GM21576 (cell line): Measurements from ENCODE around the gene KRTAP10-4.
"Not testable (repeated sequence)": the region's sequence is repeated elsewhere in the genome, so short reads cannot be mapped to it uniquely, and the experiment has no call there.

Experiments used
- ATAC-seq: cut with Tn5 transposase; IDR thresholded peaks from one replicate; pipeline ENCODE4 v1.9.1; 2021; ENCODE audit warnings: mild to moderate bottlenecking, moderate library complexity; ENCODE audit not compliant: unreplicated experiment

Gene KRTAP10-4, protein sequence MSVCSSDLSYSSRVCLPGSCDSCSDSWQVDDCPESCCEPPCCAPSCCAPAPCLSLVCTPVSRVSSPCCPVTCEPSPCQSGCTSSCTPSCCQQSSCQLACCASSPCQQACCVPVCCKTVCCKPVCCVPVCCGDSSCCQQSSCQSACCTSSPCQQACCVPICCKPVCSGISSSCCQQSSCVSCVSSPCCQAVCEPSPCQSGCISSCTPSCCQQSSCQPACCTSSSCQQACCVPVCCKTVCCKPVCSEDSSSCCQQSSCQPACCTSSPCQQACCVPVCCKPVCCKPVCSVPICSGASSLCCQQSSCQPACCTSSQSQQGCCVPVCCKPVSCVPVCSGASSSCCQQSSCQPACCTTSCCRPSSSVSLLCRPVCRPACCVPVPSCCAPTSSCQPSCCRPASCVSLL

DNA sequence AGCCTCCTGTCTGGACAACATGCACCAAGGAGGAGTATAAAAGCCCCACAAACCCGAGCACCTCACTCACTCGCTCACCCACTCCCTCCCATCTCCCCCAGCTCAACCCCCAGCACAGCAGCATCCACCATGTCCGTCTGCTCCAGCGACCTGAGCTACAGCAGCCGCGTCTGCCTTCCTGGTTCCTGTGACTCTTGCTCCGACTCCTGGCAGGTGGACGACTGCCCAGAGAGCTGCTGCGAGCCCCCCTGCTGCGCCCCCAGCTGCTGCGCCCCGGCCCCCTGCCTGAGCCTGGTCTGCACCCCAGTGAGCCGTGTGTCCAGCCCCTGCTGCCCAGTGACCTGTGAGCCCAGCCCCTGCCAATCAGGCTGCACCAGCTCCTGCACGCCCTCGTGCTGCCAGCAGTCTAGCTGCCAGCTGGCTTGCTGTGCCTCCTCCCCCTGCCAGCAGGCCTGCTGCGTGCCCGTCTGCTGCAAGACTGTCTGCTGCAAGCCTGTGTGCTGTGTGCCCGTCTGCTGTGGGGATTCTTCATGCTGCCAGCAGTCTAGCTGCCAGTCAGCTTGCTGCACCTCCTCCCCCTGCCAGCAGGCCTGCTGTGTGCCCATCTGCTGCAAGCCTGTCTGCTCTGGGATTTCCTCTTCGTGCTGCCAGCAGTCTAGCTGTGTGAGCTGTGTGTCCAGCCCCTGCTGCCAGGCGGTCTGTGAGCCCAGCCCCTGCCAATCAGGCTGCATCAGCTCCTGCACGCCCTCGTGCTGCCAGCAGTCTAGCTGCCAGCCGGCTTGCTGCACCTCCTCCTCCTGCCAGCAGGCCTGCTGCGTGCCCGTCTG lies at the start of gene KRTAP10-4:
TSS of gene KRTAP10-4 (plus strand) at position 100 of the 827 bp plus-strand sequence. CDS start at position 130, 30 bp downstream.
- ATAC-seq: not testable (repeated sequence)

DNA sequence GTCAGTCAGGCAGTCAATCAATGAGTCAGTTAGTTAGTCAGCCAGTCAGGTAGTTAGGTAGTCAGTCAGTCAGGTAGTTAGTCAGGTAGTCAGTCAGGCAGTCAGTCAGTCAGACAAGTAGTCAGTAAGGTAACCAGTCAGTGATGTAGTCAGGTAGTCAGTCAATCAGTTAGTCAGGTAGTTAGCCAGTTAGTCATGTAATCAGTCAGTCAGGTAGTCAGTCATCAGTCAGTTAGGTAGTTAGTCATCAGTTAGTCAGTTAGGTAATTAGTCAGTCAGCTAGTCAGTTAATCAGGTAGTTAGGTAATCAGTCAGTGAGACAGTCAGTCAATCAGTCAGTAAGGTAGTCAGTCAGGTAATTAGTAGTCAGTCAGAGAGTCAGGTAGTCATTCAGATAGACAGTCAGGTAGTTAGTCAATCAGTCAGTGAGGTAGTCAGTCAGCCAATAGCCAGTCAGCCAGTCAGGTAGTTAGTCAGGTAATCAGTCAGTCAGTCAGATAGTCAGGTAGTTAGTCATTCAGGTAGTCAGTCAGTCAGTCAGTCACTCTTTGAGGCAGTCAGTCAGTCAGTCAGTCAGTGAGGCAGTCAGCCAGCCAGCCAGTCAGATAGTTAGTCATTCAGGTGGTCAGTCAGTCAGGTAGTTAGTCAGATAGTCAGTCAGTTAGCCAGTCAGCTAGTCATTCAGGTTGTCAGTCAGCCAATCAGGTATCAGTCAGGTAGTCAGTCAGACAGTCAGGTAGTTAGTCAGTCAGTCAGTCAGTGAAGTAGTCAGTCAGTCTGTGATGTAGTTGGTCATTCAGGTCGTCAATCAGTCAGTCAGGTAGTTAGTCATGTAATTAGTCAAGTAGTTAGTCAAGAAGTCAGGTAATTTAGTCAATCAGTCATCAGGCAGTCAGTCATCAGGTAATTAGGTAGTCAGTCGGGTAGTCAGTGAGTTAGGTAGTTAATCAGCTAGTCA lies 48.8 kb upstream of the KRTAP10-4 start:
- no peak for ATAC-seq

DNA sequence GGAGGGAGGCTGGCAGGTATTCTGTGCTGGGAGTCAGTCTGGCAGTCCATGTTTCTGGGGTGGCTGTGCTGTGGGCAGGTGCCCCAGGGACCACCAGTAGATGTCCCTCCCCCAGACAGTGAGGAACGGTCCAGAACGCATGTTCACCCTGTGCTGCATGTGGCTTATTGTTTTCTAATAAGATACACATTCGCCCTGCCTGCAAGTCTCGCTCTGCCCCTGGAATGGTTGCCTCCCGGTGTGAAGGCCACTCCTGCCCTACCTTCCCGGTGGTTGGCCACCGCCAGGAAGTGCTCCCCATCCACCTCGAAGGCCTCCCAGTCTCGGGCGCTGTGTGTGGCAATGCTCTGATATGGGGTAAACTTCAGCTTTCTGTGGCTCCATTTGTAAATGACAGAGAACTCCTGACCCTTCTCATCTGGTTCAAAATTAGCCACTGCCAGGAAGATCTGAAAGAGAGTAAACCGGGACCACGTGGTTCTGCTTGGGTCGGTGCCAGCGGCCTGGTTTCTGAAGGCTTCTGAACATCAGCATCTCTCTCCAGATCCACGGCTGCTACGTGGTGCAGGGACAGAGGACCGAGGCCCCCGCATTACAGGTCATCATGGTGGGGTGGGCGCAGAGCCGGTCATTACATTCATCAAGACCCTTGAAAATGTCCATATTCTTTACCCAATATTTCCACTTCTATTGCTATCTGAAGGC lies 48.0 kb upstream of the KRTAP10-4 start:
- no peak for ATAC-seq

DNA sequence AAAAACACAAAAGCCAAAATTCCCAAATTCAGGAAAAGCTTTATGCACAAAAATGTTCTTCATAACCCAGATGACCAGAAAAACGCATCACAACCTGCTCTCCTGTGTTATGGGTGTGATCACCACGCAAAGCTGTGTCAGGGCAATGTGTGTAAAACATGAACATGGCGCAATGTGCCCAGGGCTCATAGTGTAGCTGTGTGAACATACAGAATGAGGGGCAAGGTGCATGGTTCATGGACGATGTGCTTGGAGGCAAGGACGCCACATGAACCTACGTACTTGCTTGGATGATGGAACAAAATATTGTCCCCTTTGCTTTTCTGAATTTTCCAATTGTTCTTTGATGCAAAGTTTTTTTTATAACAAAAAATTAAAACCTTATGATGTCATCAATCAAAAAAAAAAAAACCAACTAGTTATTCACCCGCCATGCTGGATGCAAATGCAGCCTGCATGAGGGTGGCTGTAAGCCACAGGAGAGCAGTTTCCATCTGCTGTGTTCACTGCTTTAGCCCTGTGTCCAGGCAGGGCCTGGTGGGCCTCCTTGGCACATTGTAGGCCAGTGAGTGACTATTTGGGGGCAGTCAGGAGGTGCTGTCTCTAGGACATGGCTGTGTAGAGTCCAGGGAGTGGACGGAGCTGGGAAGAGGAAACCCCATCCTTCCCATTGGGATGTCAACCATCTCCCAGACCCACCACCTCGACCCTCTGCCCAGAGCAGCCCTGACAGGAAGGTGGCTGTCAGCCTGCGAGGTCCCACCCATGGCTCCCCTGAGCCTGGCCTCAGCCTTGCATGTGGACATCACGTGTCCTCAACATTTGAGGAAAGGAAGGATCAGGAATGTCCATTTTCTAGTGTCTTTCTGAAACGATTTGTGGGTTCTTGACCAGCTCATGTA lies 47.2 kb upstream of the KRTAP10-4 start:
- no peak for ATAC-seq

DNA sequence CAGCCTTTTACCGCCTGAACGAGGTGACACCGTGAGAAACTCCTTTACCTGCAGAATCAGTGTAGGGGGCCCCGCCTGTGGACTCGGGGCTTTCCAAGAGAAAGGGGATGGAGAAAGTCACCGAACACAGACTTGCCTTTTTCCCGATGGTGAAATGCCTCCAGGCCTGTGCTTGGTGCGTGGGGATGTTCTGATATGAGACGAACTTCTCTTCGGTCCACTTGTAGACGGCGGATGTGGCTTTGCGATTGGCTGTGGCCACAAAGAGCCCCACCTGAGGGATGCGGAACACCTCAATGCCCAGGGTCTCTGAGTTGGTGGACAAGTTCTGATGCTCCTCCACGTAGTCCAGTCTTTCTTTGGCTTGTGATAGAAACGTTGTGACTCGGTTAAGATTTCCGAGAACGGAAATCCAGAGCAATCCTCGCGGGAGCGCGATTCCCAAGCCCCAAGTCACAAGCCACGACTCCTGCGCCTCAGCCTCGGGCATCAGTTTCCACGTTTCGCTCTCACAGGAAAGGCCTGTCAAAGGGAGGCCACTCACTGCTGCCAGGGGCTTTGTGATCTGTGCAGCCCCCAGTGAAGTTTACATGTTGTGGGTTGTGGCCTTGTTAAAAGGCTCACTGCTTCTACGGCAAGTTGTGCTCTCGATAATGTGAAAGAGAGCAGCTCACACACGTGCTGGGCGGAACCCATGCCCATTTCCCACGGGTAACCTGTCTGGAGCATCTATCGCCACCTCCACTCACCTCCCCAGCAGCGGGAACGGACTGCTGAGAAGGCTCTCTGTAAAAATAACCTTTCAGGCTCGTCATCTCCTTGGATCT lies 46.2 kb upstream of the KRTAP10-4 start:
- no peak for ATAC-seq

DNA sequence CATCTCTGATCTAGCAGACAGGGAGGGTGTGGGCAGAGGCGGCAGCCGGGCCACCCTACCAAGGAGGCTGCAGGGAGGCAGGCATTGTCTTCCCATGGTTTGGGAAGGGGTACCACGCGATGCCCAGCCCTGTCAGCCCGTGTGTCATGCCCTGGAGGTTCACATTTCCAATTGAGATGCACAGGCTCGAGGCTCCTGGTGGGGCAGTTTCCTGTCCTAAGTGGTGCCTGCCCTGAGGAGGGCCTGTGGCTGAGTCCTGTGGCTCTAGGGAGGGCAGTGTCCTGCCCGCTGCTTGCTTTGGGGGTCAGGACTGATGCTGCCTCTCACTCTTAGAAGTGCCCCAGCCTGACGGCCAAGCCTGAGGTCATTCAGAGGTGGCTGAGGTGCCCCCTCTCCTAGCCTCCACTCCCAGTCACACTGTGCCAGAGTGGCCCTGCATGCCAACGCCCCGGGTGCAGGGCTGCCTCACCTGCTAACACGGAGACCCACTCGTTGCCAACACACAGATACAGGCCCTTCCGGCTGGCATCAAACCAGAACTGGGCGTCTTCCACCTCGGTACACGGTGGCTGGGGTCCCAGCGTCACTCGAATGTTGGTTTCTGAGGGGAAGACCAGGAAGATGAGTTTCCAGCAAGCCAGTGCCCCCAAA lies 45.4 kb upstream of the KRTAP10-4 start:
- ATAC-seq: no peak

DNA sequence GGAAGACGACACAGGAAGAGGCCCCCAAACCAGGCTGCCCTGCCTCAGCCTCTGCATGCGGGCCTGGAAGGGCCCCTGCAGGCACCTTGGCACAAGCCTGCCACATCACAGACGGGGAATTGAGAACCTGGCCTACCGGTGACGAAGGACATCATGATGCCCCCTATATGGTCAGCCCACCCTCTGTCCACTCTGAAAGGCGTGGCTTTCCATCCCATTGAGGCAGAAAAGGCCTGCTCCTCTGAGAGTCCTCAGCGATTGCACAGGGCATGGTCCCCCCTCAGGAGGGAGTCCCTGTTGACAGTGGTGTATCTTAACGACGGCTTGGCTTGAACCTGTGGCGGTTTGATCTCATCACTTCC lies 44.9 kb upstream of the KRTAP10-4 start:
- ATAC-seq: no peak

DNA sequence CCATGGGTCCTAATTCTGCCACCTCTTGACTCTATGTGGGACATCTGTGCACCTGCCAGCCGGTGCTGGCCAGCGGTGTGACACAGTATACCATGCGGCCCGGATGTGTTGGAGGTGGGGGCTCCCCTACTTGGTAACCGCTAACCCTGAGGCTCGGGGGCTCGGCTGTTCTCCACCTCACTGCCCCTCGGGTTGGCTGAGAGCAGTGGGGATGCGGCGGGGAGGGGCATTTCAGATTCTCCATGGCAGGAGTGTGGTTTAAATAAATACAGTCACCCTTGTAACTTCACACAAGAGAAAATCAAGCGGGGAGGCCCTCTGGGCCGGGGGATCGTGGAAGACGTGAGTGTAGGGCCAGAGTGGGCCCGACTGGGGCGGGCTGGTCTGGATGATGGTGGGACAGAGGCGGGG lies 44.5 kb upstream of the KRTAP10-4 start:
- ATAC-seq: no peak

DNA sequence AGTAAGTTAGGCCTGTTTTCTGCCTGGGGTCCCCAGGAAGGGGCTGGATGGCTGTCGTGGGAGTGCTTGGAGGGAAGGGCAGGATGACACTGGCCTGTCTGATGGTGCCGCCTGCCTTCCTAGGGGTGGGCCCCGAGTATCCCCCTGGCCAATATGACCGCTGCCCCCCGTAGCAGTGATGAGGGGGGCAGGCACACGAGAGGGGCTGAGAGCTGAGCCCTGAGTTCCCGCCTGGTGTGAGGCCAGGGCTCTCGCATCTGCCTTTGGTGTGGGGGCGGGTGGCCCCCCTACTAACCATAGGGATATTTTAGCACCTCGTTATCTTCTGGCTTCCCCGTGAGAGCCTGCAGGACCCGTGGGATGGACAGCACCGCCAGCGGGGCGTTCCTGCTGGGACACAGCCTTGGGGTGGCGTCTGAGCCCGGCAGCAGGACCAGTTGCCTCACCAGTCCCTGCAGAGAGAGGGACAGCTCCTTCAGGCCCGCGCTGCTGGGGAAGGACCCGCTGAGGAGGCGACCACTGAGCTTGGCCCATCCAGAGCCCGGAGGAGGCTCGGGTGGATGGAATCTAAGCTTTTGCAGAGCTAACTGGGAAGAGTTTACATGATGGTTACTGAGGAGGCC lies 43.9 kb upstream of the KRTAP10-4 start:
- no peak for ATAC-seq

DNA sequence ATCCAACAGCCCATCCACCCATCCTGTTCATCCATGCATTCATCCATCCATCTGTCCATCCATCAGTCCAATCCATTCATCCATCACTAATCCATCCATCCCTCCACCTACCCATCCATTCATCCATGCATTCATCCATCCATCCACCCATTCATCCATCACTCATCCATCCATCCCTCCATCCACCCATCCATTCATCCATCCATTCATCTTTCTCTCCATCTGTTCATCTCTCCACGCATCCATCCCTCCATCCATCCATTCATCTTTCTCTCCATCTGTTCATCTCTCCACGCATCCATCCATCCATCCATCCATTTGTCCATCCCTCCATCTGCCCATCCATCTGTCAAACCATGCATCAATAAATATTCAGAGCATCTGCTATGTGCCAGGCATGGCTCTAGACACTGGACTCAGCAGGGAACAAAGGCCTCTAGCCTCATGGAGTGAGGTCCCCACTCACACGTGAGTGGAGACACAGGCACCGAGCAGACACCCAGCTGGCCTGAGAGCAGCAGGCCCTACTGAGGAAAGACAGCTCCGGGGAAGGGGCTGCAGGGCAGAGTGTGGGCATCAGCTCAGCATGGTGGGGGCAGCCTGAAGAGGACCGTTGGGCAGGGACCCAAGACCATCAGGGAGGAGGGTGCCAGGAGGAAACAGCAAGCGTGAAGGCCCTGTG lies 43.2 kb upstream of the KRTAP10-4 start:
- no peak for ATAC-seq

DNA sequence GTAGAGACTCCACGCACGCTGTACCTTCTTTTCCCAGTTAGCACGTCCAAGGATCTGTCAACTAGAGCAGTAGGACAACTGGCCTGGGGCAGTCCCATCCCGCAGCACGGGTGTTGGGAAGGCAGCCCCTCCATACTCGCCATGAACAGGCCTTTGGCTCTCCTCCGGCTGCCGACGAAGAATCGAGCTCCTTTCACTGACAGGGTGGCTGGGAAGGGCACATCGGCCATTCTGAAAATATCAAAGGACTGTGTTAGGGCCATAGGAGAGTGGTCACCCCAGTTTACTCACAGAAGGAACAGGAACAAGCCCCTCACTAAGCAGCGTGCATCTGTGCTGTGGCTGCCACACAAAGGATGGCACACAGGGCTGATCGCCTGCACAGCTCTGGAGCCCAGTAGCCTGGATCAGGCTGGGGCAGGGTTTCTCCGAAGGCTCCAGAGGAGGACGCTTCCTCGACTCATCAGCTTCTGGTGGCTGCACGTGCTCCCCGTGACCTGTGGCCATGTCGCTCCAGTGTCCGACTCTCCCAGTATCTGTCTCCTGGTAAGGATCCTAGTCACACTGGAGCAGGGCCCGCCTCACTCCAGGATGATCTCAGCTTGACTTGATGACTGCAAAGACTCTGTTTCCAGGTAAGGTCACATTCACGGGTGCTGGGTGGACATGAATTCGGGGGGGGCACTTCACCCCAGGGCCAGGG lies 42.5 kb upstream of the KRTAP10-4 start:
- no peak for ATAC-seq

DNA sequence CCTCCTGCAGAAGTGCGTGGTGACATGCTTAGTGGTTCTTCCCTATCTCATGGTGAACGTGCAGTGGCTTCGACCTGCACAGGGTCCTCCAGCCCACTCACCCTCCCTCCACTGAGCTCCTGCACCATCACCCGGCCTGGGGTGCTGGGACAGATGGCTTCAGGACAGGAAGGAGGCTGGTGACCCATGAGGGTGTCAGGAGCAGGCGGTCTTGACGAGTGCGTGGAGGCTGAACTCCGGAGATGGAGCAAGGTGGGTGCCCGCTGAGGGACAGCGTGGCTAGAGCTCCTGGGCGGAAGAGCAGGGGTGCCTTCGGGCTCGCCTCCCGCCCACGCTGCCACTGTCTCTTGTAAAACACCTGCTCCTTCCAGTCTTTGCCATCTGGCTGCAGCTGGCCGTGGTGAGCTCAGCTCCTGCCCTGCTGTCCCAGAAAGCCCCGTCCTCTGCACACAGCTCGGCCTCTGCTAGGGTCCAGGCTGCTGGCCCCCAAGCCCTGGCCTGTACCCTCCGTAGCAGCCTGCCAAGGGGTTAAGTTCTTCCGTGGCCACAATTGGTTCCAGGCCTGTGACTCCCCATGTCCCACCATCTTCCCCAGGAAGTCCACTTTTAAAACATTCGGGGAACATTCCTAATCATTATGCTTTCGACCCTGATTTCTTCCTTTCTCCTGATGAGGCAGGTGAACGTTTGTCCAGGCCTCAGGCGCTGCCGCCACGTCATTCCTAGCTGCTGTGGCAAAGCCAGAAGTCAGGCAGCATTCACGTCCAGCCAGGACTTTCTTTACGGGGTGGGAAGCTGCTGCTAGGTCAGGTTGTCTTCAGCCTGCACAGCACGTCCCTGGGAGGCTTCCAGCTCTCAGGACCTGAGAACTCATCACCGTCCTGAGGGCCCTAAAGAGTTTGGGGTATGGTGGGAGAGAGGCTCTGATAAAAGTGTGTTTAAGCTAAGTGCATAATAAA lies 41.6 kb upstream of the KRTAP10-4 start:
- no peak for ATAC-seq

DNA sequence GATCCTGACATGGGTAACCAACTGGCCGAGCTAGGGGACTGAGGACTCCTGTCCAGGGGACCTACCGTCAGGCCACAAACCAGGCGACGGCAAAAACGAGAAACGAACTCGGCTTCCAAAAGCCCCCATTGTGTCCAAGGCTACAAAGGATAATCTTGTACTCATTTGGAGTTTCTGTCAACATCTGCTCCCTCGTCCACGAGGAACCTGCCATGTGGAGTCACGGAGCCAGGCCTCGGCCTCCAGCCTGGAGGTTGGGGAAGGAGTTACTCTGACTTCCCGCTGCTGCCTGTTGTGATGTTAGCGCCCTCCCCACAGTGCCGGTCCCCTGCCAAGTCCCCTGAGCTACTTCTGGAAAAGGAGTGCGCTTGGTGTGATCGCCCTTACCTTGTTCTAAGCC lies 40.8 kb upstream of the KRTAP10-4 start:
- no peak for ATAC-seq

DNA sequence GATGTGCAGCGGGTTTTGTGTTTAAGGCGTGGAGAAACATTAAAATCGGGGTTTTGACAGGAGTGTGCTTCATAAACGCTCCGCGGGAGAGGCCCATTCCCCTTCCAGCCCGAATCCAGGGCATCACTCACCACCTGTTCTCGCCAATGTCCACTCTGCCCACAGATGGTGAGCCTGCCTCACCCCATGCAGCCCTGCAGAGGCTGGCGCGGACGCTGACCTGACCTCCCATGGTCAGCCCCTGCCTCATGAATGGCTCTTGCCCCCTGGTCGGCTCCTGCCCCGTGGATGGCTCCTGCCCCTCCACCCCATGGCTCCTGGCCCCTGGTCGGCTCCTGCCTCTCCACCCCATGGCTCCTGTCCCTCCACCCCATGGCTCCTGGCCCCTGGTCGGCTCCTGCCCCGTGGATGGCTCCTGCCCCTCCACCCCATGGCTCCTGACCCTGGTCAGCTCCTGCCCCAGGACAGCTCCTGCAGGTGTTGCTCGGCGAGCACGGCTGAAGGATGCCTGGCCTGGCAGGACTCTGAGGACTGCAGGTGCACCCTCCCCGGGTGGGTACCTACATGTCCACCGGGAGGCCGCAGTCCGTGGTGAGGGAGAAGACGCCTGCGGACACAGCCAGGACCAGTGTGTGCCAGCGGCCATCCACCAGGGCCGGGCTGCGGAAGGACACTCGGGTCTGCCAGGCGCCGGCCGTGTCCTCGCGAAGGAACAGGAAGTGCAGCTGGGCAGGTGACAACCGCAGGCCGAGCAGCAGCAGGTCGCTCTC lies 40.2 kb upstream of the KRTAP10-4 start:
- no peak for ATAC-seq
